Epidermal melanocyte (primary cell): ENCODE data around the gene OVAAL.

ENCODE experiments used
- DNase-seq: peaks from one replicate; pipeline ENCODE4 v3.0.0; 2011; ENCODE audit warnings: low spot score; ENCODE audit not compliant: insufficient read length

OVAAL gene

GRCh38 chr1:180571060-180571831, 12.5 kb downstream of the OVAAL start:
- no peak for DNase-seq

GRCh38 chr1:180571832-180572636, 13.3 kb downstream of the OVAAL start:
- no peak for DNase-seq

GRCh38 chr1:180572760-180573159, 14.0 kb downstream of the OVAAL start:
- no peak for DNase-seq

GRCh38 chr1:180574031-180574713, 15.4 kb downstream of the OVAAL start:
- no peak for DNase-seq

- DNase-seq, result no peak
Measured at GRCh38 chr1:180577361-180577760, 18.6 kb downstream of the OVAAL start.

- no peak for DNase-seq
Measured at GRCh38 chr1:180579961-180580611, 21.3 kb downstream of the OVAAL start.

- no peak for DNase-seq
Measured at GRCh38 chr1:180581635-180582039, 22.9 kb downstream of the OVAAL start.

GRCh38 chr1:180584869-180585268, 26.1 kb downstream of the OVAAL start:
- no peak for DNase-seq

- DNase-seq, result no peak
Measured at GRCh38 chr1:180585994-180586359, 27.2 kb downstream of the OVAAL start.

- DNase-seq, result no peak
Measured at GRCh38 chr1:180586671-180587155, 27.9 kb downstream of the OVAAL start.

- no peak for DNase-seq
Measured at GRCh38 chr1:180588121-180588520, 29.4 kb downstream of the OVAAL start.

GRCh38 chr1:180590889-180591288, 32.1 kb downstream of the OVAAL start:
- no peak for DNase-seq

GRCh38 chr1:180593382-180593781, 34.6 kb downstream of the OVAAL start:
- no peak for DNase-seq

- no peak for DNase-seq
Measured at GRCh38 chr1:180594723-180595122, 36.0 kb downstream of the OVAAL start.

- no peak for DNase-seq
Measured at GRCh38 chr1:180595966-180596365, 37.2 kb downstream of the OVAAL start.

- no peak for DNase-seq
Measured at GRCh38 chr1:180597520-180597919, 38.8 kb downstream of the OVAAL start.

- no peak for DNase-seq
Measured at GRCh38 chr1:180598333-180598974, 39.7 kb downstream of the OVAAL start.

- no peak for DNase-seq
Measured at GRCh38 chr1:180600343-180600742, 41.6 kb downstream of the OVAAL start.

- DNase-seq, result no peak
Measured at GRCh38 chr1:180601512-180601911, 42.7 kb downstream of the OVAAL start.

GRCh38 chr1:180603223-180603849, 44.6 kb downstream of the OVAAL start:
- DNase-seq, result no peak

- no peak for DNase-seq
Measured at GRCh38 chr1:180603850-180604226, 45.1 kb downstream of the OVAAL start.
